Iris pigment epithelial cell (primary cell): ENCODE data around the gene ADISSP.

Experiments
- DNase-seq: peaks from one replicate; pipeline ENCODE4 v3.0.0-alpha.2; 2011; ENCODE audit warnings: low read depth

Gene ADISSP

GRCh38 chr20:3755269-3755668 is 12.3 kb downstream of the ADISSP start:
- no peak for DNase-seq

GRCh38 chr20:3754276-3754630 is 13.3 kb downstream of the ADISSP start:
- no peak for DNase-seq

GRCh38 chr20:3753501-3754275 is 13.9 kb downstream of the ADISSP start:
- no peak for DNase-seq

- peak; percentile 75 for DNase-seq
Observed at GRCh38 chr20:3753098-3753497, 14.5 kb downstream of the ADISSP start.

GRCh38 chr20:3752386-3752759 is 15.2 kb downstream of the ADISSP start:
- DNase-seq = no peak

- no peak for DNase-seq
Observed at GRCh38 chr20:3751675-3752385, 15.7 kb downstream of the ADISSP start.

GRCh38 chr20:3751305-3751674 is 16.3 kb downstream of the ADISSP start:
- no peak for DNase-seq

GRCh38 chr20:3749689-3750531 is 17.6 kb downstream of the ADISSP start:
- no peak for DNase-seq

GRCh38 chr20:3749087-3749688 is 18.4 kb downstream of the ADISSP start:
- DNase-seq = no peak

- DNase-seq = no peak
Observed at GRCh38 chr20:3748073-3748472, 19.5 kb downstream of the ADISSP start.

- DNase-seq = no peak
Observed at GRCh38 chr20:3747471-3747870, 20.1 kb downstream of the ADISSP start.

GRCh38 chr20:3745686-3746173 is 21.8 kb downstream of the ADISSP start:
- no peak for DNase-seq

GRCh38 chr20:3744806-3745685 is 22.5 kb downstream of the ADISSP start:
- peak; percentile 58 for DNase-seq

- no peak for DNase-seq
Observed at GRCh38 chr20:3744037-3744436, 23.5 kb downstream of the ADISSP start.

GRCh38 chr20:3743251-3743650 is 24.3 kb downstream of the ADISSP start:
- DNase-seq = no peak

GRCh38 chr20:3741836-3742458 is 25.6 kb downstream of the ADISSP start:
- no peak for DNase-seq

- DNase-seq = no peak
Observed at GRCh38 chr20:3740615-3741301, 26.8 kb downstream of the ADISSP start.

GRCh38 chr20:3739926-3740451 is 27.6 kb downstream of the ADISSP start:
- DNase-seq = no peak

GRCh38 chr20:3739054-3739925 is 28.3 kb downstream of the ADISSP start:
- DNase-seq = no peak
